Measurements from ENCODE around the gene TBXT.

DNA sequence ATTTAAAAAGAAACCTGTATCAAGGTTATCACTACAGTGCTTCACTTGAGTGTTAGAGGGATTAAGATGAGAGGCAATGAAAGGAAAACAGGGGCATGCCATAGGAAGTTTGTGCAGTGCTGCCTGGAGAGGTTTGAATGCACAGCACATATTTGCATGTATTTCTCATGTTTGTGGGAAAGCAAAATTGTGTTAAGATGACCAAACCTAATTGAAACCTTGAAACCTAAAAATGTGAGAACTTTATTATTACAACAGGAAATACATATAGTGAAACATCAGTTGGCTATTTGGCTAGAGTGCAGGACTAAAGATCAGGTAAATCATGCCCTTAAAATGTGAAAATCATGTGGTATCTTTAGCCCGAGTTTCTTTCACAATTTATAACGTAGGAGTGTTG lies 8.5 kb upstream of the TBXT start:
- TF ChIP-seq, protein P1, sequence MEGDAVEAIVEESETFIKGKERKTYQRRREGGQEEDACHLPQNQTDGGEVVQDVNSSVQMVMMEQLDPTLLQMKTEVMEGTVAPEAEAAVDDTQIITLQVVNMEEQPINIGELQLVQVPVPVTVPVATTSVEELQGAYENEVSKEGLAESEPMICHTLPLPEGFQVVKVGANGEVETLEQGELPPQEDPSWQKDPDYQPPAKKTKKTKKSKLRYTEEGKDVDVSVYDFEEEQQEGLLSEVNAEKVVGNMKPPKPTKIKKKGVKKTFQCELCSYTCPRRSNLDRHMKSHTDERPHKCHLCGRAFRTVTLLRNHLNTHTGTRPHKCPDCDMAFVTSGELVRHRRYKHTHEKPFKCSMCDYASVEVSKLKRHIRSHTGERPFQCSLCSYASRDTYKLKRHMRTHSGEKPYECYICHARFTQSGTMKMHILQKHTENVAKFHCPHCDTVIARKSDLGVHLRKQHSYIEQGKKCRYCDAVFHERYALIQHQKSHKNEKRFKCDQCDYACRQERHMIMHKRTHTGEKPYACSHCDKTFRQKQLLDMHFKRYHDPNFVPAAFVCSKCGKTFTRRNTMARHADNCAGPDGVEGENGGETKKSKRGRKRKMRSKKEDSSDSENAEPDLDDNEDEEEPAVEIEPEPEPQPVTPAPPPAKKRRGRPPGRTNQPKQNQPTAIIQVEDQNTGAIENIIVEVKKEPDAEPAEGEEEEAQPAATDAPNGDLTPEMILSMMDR (IDR thresholded peaks at IDR 0.05), result no peak
- TF ChIP-seq POLR2A (IDR thresholded peaks at IDR 0.05), result no peak

All from thyroid gland (tissue), 4 donors.